OCI-LY7 (cell line): ENCODE measurements around the gene SPAG16. TPM values are rescaled to one million over a fixed set of nuclear protein-coding genes. Genes with fewer than 3 reads are reported as not detected.

Source experiments
- BruUV-seq: library from RNA; stranded (reverse); fragments of 400-500 nt; replicated peaks from 2 replicates; lab custom pipeline; 2021; lab: Mats Ljungman, UMichigan
- CTCF ChIA-PET: fragments of 300-600 bp; sonication (Branson Sonifier 250); formaldehyde crosslinking; loops from one replicate; lab custom pipeline; 2022; ENCODE audit warnings: antibody characterized with exemption; ENCODE audit not compliant: unreplicated experiment; lab: Charles Lee
- POLR2A ChIA-PET: fragments of 300-600 bp; sonication (Branson Sonifier 250); formaldehyde crosslinking; loops from one replicate; lab custom pipeline; 2022; ENCODE audit warnings: antibody characterized with exemption; lab: Charles Lee
- DNase-seq: peaks from one replicate; pipeline ENCODE4 v3.0.0-alpha.2; 2015; ENCODE audit warnings: low spot score
- H2AFZ ChIP-seq: fragments of 200-600 bp; sonication (generic), shearing (Covaris generic); 2 replicates; pipeline ENCODE4 v1.6.1; 2014; ENCODE audit warnings: mild to moderate bottlenecking, antibody characterized with exemption, low read length, moderate library complexity
- H3K27ac ChIP-seq: fragments of 200-600 bp; sonication (generic); 2 replicates; pipeline ENCODE4 v1.5.1; 2014; ENCODE audit warnings: mixed run types, low read depth, mild to moderate bottlenecking, moderate library complexity, low read length, inconsistent platforms; ENCODE audit not compliant: poor library complexity, severe bottlenecking
- H3K36me3 ChIP-seq: fragments of 200-600 bp; sonication (generic); 2 replicates; pipeline ENCODE4 v1.6.1; 2014; ENCODE audit warnings: mild to moderate bottlenecking, antibody characterized with exemption, low read length, moderate library complexity, mixed read lengths; ENCODE audit not compliant: insufficient read depth
- H3K4me1 ChIP-seq: fragments of 200-600 bp; sonication (generic); 2 replicates; pipeline ENCODE4 v1.5.1; 2014; ENCODE audit warnings: mild to moderate bottlenecking, low read length; ENCODE audit not compliant: insufficient read depth, poor library complexity, severe bottlenecking
- H3K4me2 ChIP-seq: fragments of 200-600 bp; sonication (generic); 2 replicates; pipeline ENCODE4 v1.6.1; 2014; ENCODE audit warnings: mild to moderate bottlenecking, low read length
- H3K4me3 ChIP-seq: fragments of 200-600 bp; sonication (generic); 2 replicates; pipeline ENCODE4 v1.5.1; 2014; ENCODE audit warnings: mild to moderate bottlenecking, low read depth, low read length; ENCODE audit not compliant: poor library complexity, severe bottlenecking
- H3K79me2 ChIP-seq: fragments of 200-600 bp; sonication (generic); 2 replicates; pipeline ENCODE4 v1.6.1; 2016; ENCODE audit warnings: low read depth, mild to moderate bottlenecking, low read length, moderate library complexity, mixed read lengths; ENCODE audit not compliant: insufficient read depth
- H3K9me2 ChIP-seq: fragments of 200-600 bp; sonication (generic); 2 replicates; pipeline ENCODE4 v1.6.1; 2016; ENCODE audit warnings: mild to moderate bottlenecking, low read length, mixed read lengths; ENCODE audit not compliant: insufficient read depth
- H3K9me3 ChIP-seq: fragments of 200-600 bp; sonication (generic); 2 replicates; pipeline ENCODE4 v1.6.1; 2014; ENCODE audit warnings: mild to moderate bottlenecking, mixed run types, low read length, mixed read lengths
- H4K20me1 ChIP-seq: fragments of 200-600 bp; sonication (generic); 2 replicates; pipeline ENCODE4 v1.6.1; 2014; ENCODE audit warnings: mild to moderate bottlenecking, antibody characterized with exemption, low read length, moderate library complexity, mixed read lengths; ENCODE audit not compliant: insufficient read depth
- CTCF ChIP-seq: fragments of 200-600 bp; sonication (generic); conservative IDR thresholded peaks from 2 replicates; pipeline ENCODE4 v1.5.1; 2014; ENCODE audit warnings: mild to moderate bottlenecking, antibody characterized with exemption, low read length, moderate library complexity, mixed read lengths
- EZH2phosphoT487 ChIP-seq: fragments of 200-600 bp; sonication (generic); IDR thresholded peaks from 2 replicates; pipeline ENCODE4 v1.6.1; 2018; ENCODE audit warnings: low read depth, borderline replicate concordance, mild to moderate bottlenecking, mixed run types, antibody characterized with exemption, low read length, moderate library complexity, mixed read lengths
- intact Hi-C: fragments of 100-400 bp; cut with micrococcal nuclease; formaldehyde crosslinking; loops from one replicate; pipeline ENCODE4 v1.10.0; 2022; ENCODE audit not compliant: unreplicated experiment
- total RNA-seq, 2 experiments: library from RNA; depleted of rRNA in 1 of 2; stranded (reverse); fragments of >200 nt in 1 of 2; shearing (Covaris generic) in 1 of 2; gene quantifications; 2 replicates each; pipeline ENCODE4 v1.2.3, GENCODE V29; 2014 to 2022

Gene SPAG16
- total RNA-seq, 2 experiments from 2014 or later = 22.1 to 24.2 TPM

- Histone ChIP-seq H3K4me1 (no peaks in the 10 kb centered on the region), H3K9me3 (no peaks in the 10 kb centered on the region), H3K4me2 (no peak overlapping the region), H3K79me2 (no peaks in the 10 kb centered on the region), H3K9me2 (no peaks in the 10 kb centered on the region), H2AFZ (no peak overlapping the region), H3K4me3 (no peak overlapping the region), H4K20me1 (no peaks in the 10 kb centered on the region), H3K27ac (no peak overlapping the region), H3K36me3 (no peaks in the 10 kb centered on the region)
- TF ChIP-seq CTCF = no peak
- no peak for TF ChIP-seq EZH2phosphoT487
- ChIA-PET POLR2A (interaction anchor here (0.5 kb wide), 1 partner anchor 14 kb away, joined by 3 read pairs; no protein-coding TSS in a partner anchor), CTCF (no interaction called here)
- no TSS peak for BruUV-seq
- intact Hi-C loops = no loop called here
- no peak for DNase-seq
These were observed 782.6 kb downstream of the SPAG16 start for GRCh38 chr2:214066862-214067261.

- Histone ChIP-seq H3K4me1 (no peaks in the 10 kb centered on the region), H3K9me2 (no peaks in the 10 kb centered on the region), H3K27ac (no peak overlapping the region), H4K20me1 (no peaks in the 10 kb centered on the region), H3K4me2 (no peak overlapping the region), H3K36me3 (no peaks in the 10 kb centered on the region), H3K4me3 (no peak overlapping the region), H3K9me3 (no peaks in the 10 kb centered on the region), H3K79me2 (no peaks in the 10 kb centered on the region), H2AFZ (no peak overlapping the region)
- no TSS peak for BruUV-seq
- ChIA-PET CTCF (no interaction called here), POLR2A (interaction anchor here (0.9 kb wide), 1 partner anchor 11 kb away, joined by 3 read pairs; no protein-coding TSS in a partner anchor)
- DNase-seq = no peak
- TF ChIP-seq EZH2phosphoT487 (no peak), CTCF (no peak)
- intact Hi-C loops = no loop called here
These were observed 785.0 kb downstream of the SPAG16 start for GRCh38 chr2:214069254-214069653.

- Histone ChIP-seq H4K20me1 (no peaks in the 10 kb centered on the region), H3K36me3 (no peaks in the 10 kb centered on the region), H3K79me2 (no peaks in the 10 kb centered on the region), H3K9me2 (no peaks in the 10 kb centered on the region), H2AFZ (no peak overlapping the region), H3K4me2 (no peak overlapping the region), H3K4me3 (no peak overlapping the region), H3K4me1 (no peaks in the 10 kb centered on the region), H3K9me3 (no peaks in the 10 kb centered on the region), H3K27ac (no peak overlapping the region)
- POLR2A ChIA-PET = no interaction called here
- no peak for TF ChIP-seq EZH2phosphoT487
- TF ChIP-seq CTCF = no peak
- no TSS peak for BruUV-seq
- CTCF ChIA-PET = no interaction called here
- no peak for DNase-seq
- intact Hi-C loops = no loop called here
These were observed 791.2 kb downstream of the SPAG16 start for GRCh38 chr2:214075456-214075855.
